ENCODE data around the gene LNX1. TPM values are rescaled to one million over a fixed set of nuclear protein-coding genes. Genes with fewer than 3 reads are reported as not detected.

The LNX1 gene
- total and polyA plus RNA-seq, 2 of the 13 experiments (the other 11 are each of a cell fraction or from before 2014, with no cell fraction given), result 0.49 TPM

DNA sequence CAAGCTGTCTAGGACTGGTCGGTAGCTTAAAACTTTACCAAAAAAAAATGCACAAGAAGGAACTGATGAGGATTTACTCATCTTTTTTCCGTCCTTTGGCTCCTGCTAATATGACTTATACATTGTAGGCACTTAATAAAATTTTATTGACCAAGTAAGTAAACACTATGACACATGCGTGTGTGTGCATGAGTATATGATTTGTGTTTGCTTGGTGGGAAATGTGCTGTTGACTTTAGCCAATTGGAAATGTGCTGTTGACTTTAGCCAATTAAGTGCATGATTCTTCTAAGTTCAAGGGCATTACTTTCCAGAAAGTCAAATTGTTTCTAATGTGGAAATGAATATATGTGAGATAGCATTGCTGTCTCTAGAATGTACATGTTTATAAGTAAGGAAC, 135.5 kb downstream of the LNX1 start (continued):
- 0 out of 2 replicates have a peak, but pooled peaks have one; percentile 25 for TF ChIP-seq ONECUT2 (CRISPR knock-in tag; IDR thresholded peaks at IDR 0.05)
- TF ChIP-seq, protein P1, sequence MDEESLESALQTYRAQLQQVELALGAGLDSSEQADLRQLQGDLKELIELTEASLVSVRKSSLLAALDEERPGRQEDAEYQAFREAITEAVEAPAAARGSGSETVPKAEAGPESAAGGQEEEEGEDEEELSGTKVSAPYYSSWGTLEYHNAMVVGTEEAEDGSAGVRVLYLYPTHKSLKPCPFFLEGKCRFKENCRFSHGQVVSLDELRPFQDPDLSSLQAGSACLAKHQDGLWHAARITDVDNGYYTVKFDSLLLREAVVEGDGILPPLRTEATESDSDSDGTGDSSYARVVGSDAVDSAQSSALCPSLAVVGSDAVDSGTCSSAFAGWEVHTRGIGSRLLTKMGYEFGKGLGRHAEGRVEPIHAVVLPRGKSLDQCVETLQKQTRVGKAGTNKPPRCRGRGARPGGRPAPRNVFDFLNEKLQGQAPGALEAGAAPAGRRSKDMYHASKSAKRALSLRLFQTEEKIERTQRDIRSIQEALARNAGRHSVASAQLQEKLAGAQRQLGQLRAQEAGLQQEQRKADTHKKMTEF (CRISPR knock-in tag; IDR thresholded peaks at IDR 0.05), result 0 out of 2 replicates have a peak, but pooled peaks have one; percentile 22
- no peak for TF ChIP-seq ZNF446 (CRISPR knock-in tag; IDR thresholded peaks at IDR 0.05)
- TF ChIP-seq HNRNPL (IDR thresholded peaks at IDR 0.05; ENCODE audit: low read depth, low read length), result no peak
- TF ChIP-seq NR2F6 (IDR thresholded peaks at IDR 0.05), result peak; percentile 82
- peak; percentile 56 for TF ChIP-seq NR2F6 (CRISPR knock-in tag; IDR thresholded peaks at IDR 0.05)
- 0 out of 2 replicates have a peak, but pooled peaks have one; percentile 12 for TF ChIP-seq RAD21 (CRISPR knock-in tag; IDR thresholded peaks at IDR 0.05)
- peak; percentile 24; the same call in 1 of the 2 replicates for TF ChIP-seq SALL1 (CRISPR knock-in tag; IDR thresholded peaks at IDR 0.05)
- 0 out of 2 replicates have a peak, but pooled peaks have one; percentile 20 for TF ChIP-seq GFI1 (CRISPR knock-in tag; IDR thresholded peaks at IDR 0.05; ENCODE audit: borderline replicate concordance)
- TF ChIP-seq, protein P2, sequence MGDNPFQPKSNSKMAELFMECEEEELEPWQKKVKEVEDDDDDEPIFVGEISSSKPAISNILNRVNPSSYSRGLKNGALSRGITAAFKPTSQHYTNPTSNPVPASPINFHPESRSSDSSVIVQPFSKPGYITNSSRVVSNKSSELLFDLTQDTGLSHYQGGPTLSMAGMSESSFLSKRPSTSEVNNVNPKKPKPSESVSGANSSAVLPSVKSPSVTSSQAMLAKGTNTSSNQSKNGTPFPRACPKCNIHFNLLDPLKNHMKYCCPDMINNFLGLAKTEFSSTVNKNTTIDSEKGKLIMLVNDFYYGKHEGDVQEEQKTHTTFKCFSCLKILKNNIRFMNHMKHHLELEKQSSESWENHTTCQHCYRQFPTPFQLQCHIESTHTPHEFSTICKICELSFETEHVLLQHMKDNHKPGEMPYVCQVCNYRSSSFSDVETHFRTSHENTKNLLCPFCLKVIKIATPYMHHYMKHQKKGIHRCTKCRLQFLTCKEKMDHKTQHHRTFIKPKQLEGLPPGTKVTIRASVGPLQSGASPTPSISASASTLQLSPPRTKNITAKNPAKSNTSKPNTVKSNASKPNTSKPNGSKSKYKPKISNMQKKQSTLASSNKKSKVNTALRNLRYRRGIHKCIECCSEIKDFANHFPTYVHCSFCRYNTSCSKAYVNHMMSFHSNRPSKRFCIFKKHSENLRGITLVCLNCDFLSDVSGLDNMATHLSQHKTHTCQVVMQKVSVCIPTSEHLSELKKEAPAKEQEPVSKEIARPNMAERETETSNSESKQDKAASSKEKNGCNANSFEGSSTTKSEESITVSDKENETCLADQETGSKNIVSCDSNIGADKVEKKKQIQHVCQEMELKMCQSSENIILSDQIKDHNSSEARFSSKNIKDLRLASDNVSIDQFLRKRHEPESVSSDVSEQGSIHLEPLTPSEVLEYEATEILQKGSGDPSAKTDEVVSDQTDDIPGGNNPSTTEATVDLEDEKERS (CRISPR knock-in tag; IDR thresholded peaks at IDR 0.05), result no peak
- TF ChIP-seq TCF7 (IDR thresholded peaks at IDR 0.05; ENCODE audit: low read depth), result peak; percentile 44; the same call in 1 of the 2 replicates
- TF ChIP-seq FOXA3 (CRISPR knock-in tag; IDR thresholded peaks at IDR 0.05), result peak; percentile 87
- TF ChIP-seq, protein P3, sequence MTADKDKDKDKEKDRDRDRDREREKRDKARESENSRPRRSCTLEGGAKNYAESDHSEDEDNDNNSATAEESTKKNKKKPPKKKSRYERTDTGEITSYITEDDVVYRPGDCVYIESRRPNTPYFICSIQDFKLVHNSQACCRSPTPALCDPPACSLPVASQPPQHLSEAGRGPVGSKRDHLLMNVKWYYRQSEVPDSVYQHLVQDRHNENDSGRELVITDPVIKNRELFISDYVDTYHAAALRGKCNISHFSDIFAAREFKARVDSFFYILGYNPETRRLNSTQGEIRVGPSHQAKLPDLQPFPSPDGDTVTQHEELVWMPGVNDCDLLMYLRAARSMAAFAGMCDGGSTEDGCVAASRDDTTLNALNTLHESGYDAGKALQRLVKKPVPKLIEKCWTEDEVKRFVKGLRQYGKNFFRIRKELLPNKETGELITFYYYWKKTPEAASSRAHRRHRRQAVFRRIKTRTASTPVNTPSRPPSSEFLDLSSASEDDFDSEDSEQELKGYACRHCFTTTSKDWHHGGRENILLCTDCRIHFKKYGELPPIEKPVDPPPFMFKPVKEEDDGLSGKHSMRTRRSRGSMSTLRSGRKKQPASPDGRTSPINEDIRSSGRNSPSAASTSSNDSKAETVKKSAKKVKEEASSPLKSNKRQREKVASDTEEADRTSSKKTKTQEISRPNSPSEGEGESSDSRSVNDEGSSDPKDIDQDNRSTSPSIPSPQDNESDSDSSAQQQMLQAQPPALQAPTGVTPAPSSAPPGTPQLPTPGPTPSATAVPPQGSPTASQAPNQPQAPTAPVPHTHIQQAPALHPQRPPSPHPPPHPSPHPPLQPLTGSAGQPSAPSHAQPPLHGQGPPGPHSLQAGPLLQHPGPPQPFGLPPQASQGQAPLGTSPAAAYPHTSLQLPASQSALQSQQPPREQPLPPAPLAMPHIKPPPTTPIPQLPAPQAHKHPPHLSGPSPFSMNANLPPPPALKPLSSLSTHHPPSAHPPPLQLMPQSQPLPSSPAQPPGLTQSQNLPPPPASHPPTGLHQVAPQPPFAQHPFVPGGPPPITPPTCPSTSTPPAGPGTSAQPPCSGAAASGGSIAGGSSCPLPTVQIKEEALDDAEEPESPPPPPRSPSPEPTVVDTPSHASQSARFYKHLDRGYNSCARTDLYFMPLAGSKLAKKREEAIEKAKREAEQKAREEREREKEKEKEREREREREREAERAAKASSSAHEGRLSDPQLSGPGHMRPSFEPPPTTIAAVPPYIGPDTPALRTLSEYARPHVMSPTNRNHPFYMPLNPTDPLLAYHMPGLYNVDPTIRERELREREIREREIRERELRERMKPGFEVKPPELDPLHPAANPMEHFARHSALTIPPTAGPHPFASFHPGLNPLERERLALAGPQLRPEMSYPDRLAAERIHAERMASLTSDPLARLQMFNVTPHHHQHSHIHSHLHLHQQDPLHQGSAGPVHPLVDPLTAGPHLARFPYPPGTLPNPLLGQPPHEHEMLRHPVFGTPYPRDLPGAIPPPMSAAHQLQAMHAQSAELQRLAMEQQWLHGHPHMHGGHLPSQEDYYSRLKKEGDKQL (CRISPR knock-in tag; IDR thresholded peaks at IDR 0.05; ENCODE audit: low read depth), result peak; percentile 96
- peak; percentile 32; the same call in 1 of the 2 replicates for TF ChIP-seq HDAC2 (CRISPR knock-in tag; IDR thresholded peaks at IDR 0.05)
- no peak for TF ChIP-seq MIER3 (CRISPR knock-in tag; IDR thresholded peaks at IDR 0.05; ENCODE audit: borderline replicate concordance)
- peak in 1 of 2 experiments; percentile 68; a peak in 2 of 4 replicates for TF ChIP-seq NR2F1 (CRISPR knock-in tag; IDR thresholded peaks at IDR 0.05)
- peak; percentile 34; the same call in 1 of the 2 replicates for TF ChIP-seq NFIC (IDR thresholded peaks at IDR 0.05; ENCODE audit: low read length)
- no peak for TF ChIP-seq FOXP1 (IDR thresholded peaks at IDR 0.05)
- peak; percentile 62 for TF ChIP-seq FOXP1 (CRISPR knock-in tag; IDR thresholded peaks at IDR 0.05)
- TF ChIP-seq, protein P4, sequence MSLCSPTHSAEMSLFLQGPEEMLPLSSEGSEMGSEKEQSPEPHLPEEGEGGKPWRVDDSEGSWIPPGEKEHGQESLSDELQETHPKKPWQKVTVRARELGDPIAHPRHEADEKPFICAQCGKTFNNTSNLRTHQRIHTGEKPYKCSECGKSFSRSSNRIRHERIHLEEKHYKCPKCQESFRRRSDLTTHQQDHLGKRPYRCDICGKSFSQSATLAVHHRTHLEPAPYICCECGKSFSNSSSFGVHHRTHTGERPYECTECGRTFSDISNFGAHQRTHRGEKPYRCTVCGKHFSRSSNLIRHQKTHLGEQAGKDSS (CRISPR knock-in tag; IDR thresholded peaks at IDR 0.05; ENCODE audit: borderline replicate concordance, low read depth), result no peak
- TF ChIP-seq ZNF484 (CRISPR knock-in tag; IDR thresholded peaks at IDR 0.05; ENCODE audit: borderline replicate concordance, low read depth), result no peak
- TF ChIP-seq BHLHE40 (IDR thresholded peaks at IDR 0.05; ENCODE audit: low read length), result peak; percentile 91

Measured in HepG2 (cell line).